GM12878 (cell line): ENCODE data around the gene RAMP1. TPM values are rescaled to one million over a fixed set of nuclear protein-coding genes. Genes with fewer than 3 reads are reported as not detected.

ENCODE experiments used
- ATAC-seq: fragments of 200-7000 bp; cut with Tn5 transposase; 3 replicates; pipeline ENCODE4 v1.9.1; 2020; ENCODE audit warnings: mild to moderate bottlenecking, moderate library complexity
- BruUV-seq: library from RNA; stranded (reverse); fragments of 400-500 nt; replicated peaks from 2 replicates; lab custom pipeline; 2021; lab: Mats Ljungman, UMichigan
- CTCF ChIA-PET: fragments of 300-600 bp; sonication (Branson Sonifier 250); formaldehyde crosslinking; extraction: SDS; loops from one replicate; lab custom pipeline; 2021; ENCODE audit warnings: inconsistent platforms; lab: Yijun Ruan, JAX
- POLR2A ChIA-PET: fragments of 350-600 bp; formaldehyde crosslinking; extraction: SDS; loops from one replicate; lab custom pipeline; 2021; ENCODE audit warnings: inconsistent platforms; lab: Charles Lee
- RAD21 ChIA-PET: fragments of 300-600 bp; sonication (Branson Sonifier 250); formaldehyde crosslinking; loops from one replicate; lab custom pipeline; 2023; ENCODE audit warnings: antibody characterized with exemption; ENCODE audit not compliant: unreplicated experiment; lab: Charles Lee
- SMC1A ChIA-PET: fragments of 300-600 bp; sonication (Branson Sonifier 250); formaldehyde crosslinking; loops from one replicate; lab custom pipeline; 2023; ENCODE audit not compliant: unreplicated experiment, uncharacterized antibody; lab: Charles Lee
- DNase-seq: peaks from one replicate; pipeline ENCODE4 v3.0.0-alpha.2; 2011; ENCODE audit warnings: low read depth, low spot score
- FAIRE-seq: peaks from 3 replicates; lab custom pipeline; 2011; peaks lifted over from hg19 to GRCh38; lab: Jason Lieb, UNC
- H2AFZ ChIP-seq: 2 replicates; pipeline ENCODE4 v1.6.0; 2011; ENCODE audit warnings: low read depth, low read length, control low read depth; ENCODE audit not compliant: control insufficient read depth
- H3K27ac ChIP-seq: 2 replicates; pipeline ENCODE4 v1.5.1; 2011; ENCODE audit warnings: control low read depth; ENCODE audit not compliant: control insufficient read depth, insufficient read depth
- H3K27me3 ChIP-seq, 2 experiments: replicated peaks in 1 of 2; 2 replicates each; pipeline versions ENCODE4 v1.6.0 to v1.6.1; 2011; ENCODE audit warnings: low read length in 1 of 2; ENCODE audit not compliant: control insufficient read depth in 2 of 2, insufficient read depth in 2 of 2
- H3K36me3 ChIP-seq, 2 experiments: 2 replicates each; pipeline ENCODE4 v1.5.1; 2011; ENCODE audit warnings: low read length in 1 of 2; ENCODE audit not compliant: control insufficient read depth in 2 of 2, insufficient read depth in 2 of 2
- H3K4me1 ChIP-seq: 2 replicates; pipeline ENCODE4 v1.6.1; 2011; ENCODE audit warnings: mild to moderate bottlenecking, low read length, moderate library complexity, mixed read lengths; ENCODE audit not compliant: control insufficient read depth, insufficient read depth
- H3K4me2 ChIP-seq: 2 replicates; pipeline ENCODE4 v1.6.0; 2011; ENCODE audit warnings: control low read depth; ENCODE audit not compliant: control insufficient read depth, insufficient read depth
- H3K4me3 ChIP-seq: fragments of 200-600 bp; sonication (generic); 2 replicates; pipeline ENCODE4 v1.5.1; 2016
- H3K79me2 ChIP-seq: 2 replicates; pipeline ENCODE4 v1.6.0; 2011; ENCODE audit warnings: low read length; ENCODE audit not compliant: control insufficient read depth, insufficient read depth
- H3K9ac ChIP-seq: 2 replicates; pipeline ENCODE4 v1.8.0; 2011; ENCODE audit warnings: low read length, control low read depth, mixed read lengths; ENCODE audit not compliant: control insufficient read depth, insufficient read depth
- H3K9me3 ChIP-seq: replicated peaks from 3 replicates; pipeline ENCODE4 v1.5.1; 2011; ENCODE audit warnings: mild to moderate bottlenecking, low read length; ENCODE audit not compliant: control insufficient read depth, insufficient read depth
- H4K20me1 ChIP-seq: 2 replicates; pipeline ENCODE4 v1.6.0; 2011; ENCODE audit not compliant: control insufficient read depth, insufficient read depth
- CBX5 ChIP-seq: sonication (generic); IDR thresholded peaks from 2 replicates; pipeline ENCODE4 v1.6.1; 2016; ENCODE audit warnings: low read depth, moderate library complexity, mild to moderate bottlenecking, inconsistent platforms
- CEBPB ChIP-seq, 2 experiments: fragments of 150-350 bp in 1 of 2; IDR thresholded peaks; 2 replicates each; pipeline ENCODE4 v1.6.1; 2012 to 2014; ENCODE audit warnings: low read depth in 2 of 2, low read length in 2 of 2, borderline replicate concordance in 1 of 2, inconsistent platforms in 1 of 2
- FOXM1 ChIP-seq: IDR thresholded peaks from 2 replicates; pipeline ENCODE4 v1.6.1; 2012; ENCODE audit warnings: low read depth, mild to moderate bottlenecking, inconsistent platforms, low read length, moderate library complexity
- IKZF1 ChIP-seq: fragments of 450-650 bp; conservative IDR thresholded peaks from 2 replicates; pipeline ENCODE4 v1.6.1; 2017; ENCODE audit warnings: antibody characterized with exemption, mild to moderate bottlenecking
- LARP7 ChIP-seq: fragments of 450-650 bp; IDR thresholded peaks from 2 replicates; pipeline ENCODE4 v1.6.1; 2017; ENCODE audit warnings: mild to moderate bottlenecking
- MYC ChIP-seq: IDR thresholded peaks from 2 replicates; pipeline ENCODE4 v1.6.1; 2011; ENCODE audit warnings: mild to moderate bottlenecking, low read length, moderate library complexity, inconsistent platforms; ENCODE audit not compliant: insufficient read depth, insufficient replicate concordance, insufficient read length, severe bottlenecking
- PML ChIP-seq: IDR thresholded peaks from 2 replicates; pipeline ENCODE4 v1.6.1; 2012; ENCODE audit warnings: low read length, inconsistent platforms
- SIN3A ChIP-seq: IDR thresholded peaks from 2 replicates; pipeline ENCODE4 v1.6.1; 2012; ENCODE audit warnings: low read depth, low read length, improper control_type of control experiment
- ZNF274 ChIP-seq: IDR thresholded peaks from one replicate; pipeline ENCODE4 v1.8.0; 2011; ENCODE audit not compliant: insufficient read length, insufficient read depth
- ZNF384 ChIP-seq: IDR thresholded peaks from 2 replicates; pipeline ENCODE4 v1.6.1; 2012; ENCODE audit warnings: low read depth, mild to moderate bottlenecking, low read length, improper control_type of control experiment, borderline replicate concordance
- ZNF622 ChIP-seq: fragments of 450-650 bp; IDR thresholded peaks from 2 replicates; pipeline ENCODE4 v1.6.1; 2017; ENCODE audit warnings: mild to moderate bottlenecking, inconsistent platforms
- WGBS: methylation state at CpG from one replicate; pipeline ENCODE4 v1.1.6; 2016; ENCODE audit warnings: low lambda C conversion rate; ENCODE audit not compliant: insufficient replicate concordance, insufficient coverage; ENCODE audit errors: missing lambda C conversion rate; 5-methylcytosine and 5-hydroxymethylcytosine counted together
- in situ Hi-C: fragments of 300-500 bp; cut with MboI; formaldehyde crosslinking; loops from 9 replicates; pipeline ENCODE4 v1.14.3; 2018; ENCODE audit warnings: mixed read lengths
- intact Hi-C: fragments of 100-400 bp; cut with micrococcal nuclease; formaldehyde crosslinking; loops from one replicate; pipeline ENCODE4 v1.14.2; 2022; ENCODE audit not compliant: unreplicated experiment
- polyA plus RNA-seq, 11 experiments: library from polyadenylated mRNA; depleted of rRNA in 4 of 11; unstranded in 6 of 11; stranded (reverse) in 5 of 11; fragments of >200 nt; fragmentation: Nextera tagmentation in 4 of 11; fragmentation: Illumina TruSeq in 1 of 11; extraction: Ambion mirVana in 4 of 11; extraction: Trizol in 1 of 11; gene quantifications; 1 replicate in 1 of 11; 2 replicates in 10 of 11; pipeline versions ENCODE4 v1.2.1 to v1.2.3, GENCODE V29; 2011 to 2016; ENCODE audit warnings: inconsistent platforms in 2 of 11, missing spikeins in 2 of 11, low read depth in 1 of 11
- total RNA-seq, 4 experiments: library from RNA; depleted of rRNA in 3 of 4; stranded (reverse); fragments of >200 nt in 3 of 4; fragmentation: Illumina TruSeq in 1 of 4; extraction: Trizol in 1 of 4; gene quantifications; 2 replicates each; pipeline versions ENCODE4 v1.2.1 to v1.2.3, GENCODE V29; 2013 to 2021
- TF ChIP-seq, protein P1 (sequence below): fragments of 450-650 bp; IDR thresholded peaks from 2 replicates; pipeline ENCODE4 v1.6.1; 2017; ENCODE audit warnings: mild to moderate bottlenecking, low read depth, inconsistent platforms; ENCODE audit not compliant: poor library complexity, severe bottlenecking
- TF ChIP-seq, protein P2 (sequence below): fragments of 450-650 bp; IDR thresholded peaks from 2 replicates; pipeline ENCODE4 v1.6.1; 2017; ENCODE audit warnings: antibody characterized with exemption, mild to moderate bottlenecking, moderate library complexity

RAMP1 gene
- total and polyA plus RNA-seq, 10 of the 15 experiments (the other 5 are each of a cell fraction or from before 2014, with no cell fraction given), result 0.11 to 0.19 (median 0.12) TPM; not detected in 7

DNA sequence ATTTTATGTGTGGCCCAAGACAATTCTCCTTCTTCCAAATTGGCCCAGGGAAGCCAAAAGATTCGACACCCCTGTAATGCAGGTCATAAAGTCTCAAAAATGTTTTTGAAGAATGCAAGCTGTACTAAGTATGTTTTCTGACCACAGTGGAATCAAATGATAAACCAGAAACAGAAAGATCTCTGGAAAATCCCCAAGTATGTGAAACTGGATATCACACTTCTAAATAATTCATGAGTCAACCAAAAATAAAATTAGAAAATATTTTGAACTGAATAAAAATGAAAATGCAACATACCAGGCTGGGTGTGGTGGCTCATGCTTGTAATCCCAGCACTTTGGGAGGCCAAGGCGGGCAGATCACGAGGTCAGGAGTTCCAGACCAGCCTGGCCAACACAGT, 73.3 kb downstream of the RAMP1 start:
- H3K27ac ChIP-seq, result no peak overlapping the region
- H3K36me3 ChIP-seq, result no peaks in the 10 kb centered on the region
- H3K27me3 ChIP-seq, result no peaks in the 10 kb centered on the region
- SMC1A ChIA-PET, result interaction anchor here (0.6 to 1.0 kb wide), 2 partner anchors 39 to 136 kb away, joined by 3 read pairs; no protein-coding TSS in a partner anchor
- in situ Hi-C loops, result no loop called here
- POLR2A ChIA-PET, result no interaction called here
- H2AFZ ChIP-seq, result no peak overlapping the region
- TF ChIP-seq ZNF622, result no peak
- TF ChIP-seq IKZF1, result no peak
- TF ChIP-seq, protein P1, sequence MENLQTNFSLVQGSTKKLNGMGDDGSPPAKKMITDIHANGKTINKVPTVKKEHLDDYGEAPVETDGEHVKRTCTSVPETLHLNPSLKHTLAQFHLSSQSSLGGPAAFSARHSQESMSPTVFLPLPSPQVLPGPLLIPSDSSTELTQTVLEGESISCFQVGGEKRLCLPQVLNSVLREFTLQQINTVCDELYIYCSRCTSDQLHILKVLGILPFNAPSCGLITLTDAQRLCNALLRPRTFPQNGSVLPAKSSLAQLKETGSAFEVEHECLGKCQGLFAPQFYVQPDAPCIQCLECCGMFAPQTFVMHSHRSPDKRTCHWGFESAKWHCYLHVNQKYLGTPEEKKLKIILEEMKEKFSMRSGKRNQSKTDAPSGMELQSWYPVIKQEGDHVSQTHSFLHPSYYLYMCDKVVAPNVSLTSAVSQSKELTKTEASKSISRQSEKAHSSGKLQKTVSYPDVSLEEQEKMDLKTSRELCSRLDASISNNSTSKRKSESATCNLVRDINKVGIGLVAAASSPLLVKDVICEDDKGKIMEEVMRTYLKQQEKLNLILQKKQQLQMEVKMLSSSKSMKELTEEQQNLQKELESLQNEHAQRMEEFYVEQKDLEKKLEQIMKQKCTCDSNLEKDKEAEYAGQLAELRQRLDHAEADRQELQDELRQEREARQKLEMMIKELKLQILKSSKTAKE, result no peak
- no peak overlapping the region for H3K9ac ChIP-seq
- 9% methylated on average over 3 of the region's 3 CpGs for WGBS
- no peak for DNase-seq
- no peak overlapping the region for H3K4me2 ChIP-seq
- no peaks in the 10 kb centered on the region for H3K79me2 ChIP-seq
- H4K20me1 ChIP-seq, result no peaks in the 10 kb centered on the region
- peak; percentile 69 for ATAC-seq
- no peaks in the 10 kb centered on the region; the same call in 2 of the 3 replicates for H3K9me3 ChIP-seq
- intact Hi-C loops, result no loop called here
- CTCF ChIA-PET, result interaction anchor here (0.6 to 1.4 kb wide), 3 partner anchors 9 to 205 kb away, joined by 3 to 5 read pairs (median 4); no protein-coding TSS in a partner anchor
- no peak overlapping the region for H3K4me3 ChIP-seq
- RAD21 ChIA-PET, result interaction anchor here (0.9 to 1.6 kb wide), 2 partner anchors 28 to 31 kb away, joined by 3 to 4 read pairs; no protein-coding TSS in a partner anchor
- peaks cover 4% of the 10 kb centered on the region; the same call in 1 of the 2 replicates for H3K4me1 ChIP-seq
- no peak for FAIRE-seq
- BruUV-seq, result no TSS peak

DNA sequence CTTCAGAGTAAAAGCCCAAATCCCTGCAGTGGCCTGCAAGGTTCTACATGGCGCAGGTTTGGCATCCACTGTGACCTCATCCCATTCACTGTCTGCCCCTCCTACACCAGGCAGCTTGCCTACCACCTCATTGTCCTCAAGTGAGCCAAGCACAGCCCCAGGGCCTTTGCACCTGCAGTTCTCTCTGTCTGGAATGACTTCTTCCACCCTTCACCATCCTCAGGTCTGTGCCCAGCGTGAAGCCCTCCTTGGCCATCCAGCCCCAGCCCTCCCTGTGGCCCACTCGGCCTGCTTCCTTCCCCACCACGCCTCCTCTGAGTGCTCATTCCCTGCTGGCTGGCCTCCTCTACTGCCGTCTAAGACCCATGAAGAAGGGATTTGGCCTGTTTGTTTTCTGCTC, 74.8 kb downstream of the RAMP1 start:
- no peaks in the 10 kb centered on the region for H3K9me3 ChIP-seq
- 16% methylated on average over 5 of the region's 5 CpGs for WGBS
- no peak overlapping the region for H3K9ac ChIP-seq
- FAIRE-seq (no peak), ATAC-seq (no peak), DNase-seq (no peak)
- H3K79me2 ChIP-seq, result no peaks in the 10 kb centered on the region
- H3K4me3 ChIP-seq, result no peak overlapping the region
- no TSS peak for BruUV-seq
- in situ Hi-C loops, result no loop called here
- peaks cover 4% of the 10 kb centered on the region; the same call in 1 of the 2 replicates for H3K4me1 ChIP-seq
- H4K20me1 ChIP-seq, result no peaks in the 10 kb centered on the region
- ChIA-PET POLR2A (no interaction called here), CTCF (no interaction called here), RAD21 (no interaction called here), SMC1A (no interaction called here)
- no peaks in the 10 kb centered on the region for H3K27me3 ChIP-seq
- H3K4me2 ChIP-seq, result no peak overlapping the region
- no peak overlapping the region for H2AFZ ChIP-seq
- no peak overlapping the region for H3K27ac ChIP-seq
- intact Hi-C loops, result no loop called here
- H3K36me3 ChIP-seq, result no peaks in the 10 kb centered on the region
- TF ChIP-seq ZNF274 (no peak), LARP7 (no peak), FOXM1 (no peak), SIN3A (no peak), CEBPB (IDR thresholded peaks at IDR 0.05; ENCODE audit: borderline replicate concordance in 1 of 2, low read depth in 2 of 2, low read length in 2 of 2) (no peak), ZNF384 (no peak), PML (no peak), MYC (no peak), CBX5 (no peak), ZNF622 (no peak)
- TF ChIP-seq, protein P2, sequence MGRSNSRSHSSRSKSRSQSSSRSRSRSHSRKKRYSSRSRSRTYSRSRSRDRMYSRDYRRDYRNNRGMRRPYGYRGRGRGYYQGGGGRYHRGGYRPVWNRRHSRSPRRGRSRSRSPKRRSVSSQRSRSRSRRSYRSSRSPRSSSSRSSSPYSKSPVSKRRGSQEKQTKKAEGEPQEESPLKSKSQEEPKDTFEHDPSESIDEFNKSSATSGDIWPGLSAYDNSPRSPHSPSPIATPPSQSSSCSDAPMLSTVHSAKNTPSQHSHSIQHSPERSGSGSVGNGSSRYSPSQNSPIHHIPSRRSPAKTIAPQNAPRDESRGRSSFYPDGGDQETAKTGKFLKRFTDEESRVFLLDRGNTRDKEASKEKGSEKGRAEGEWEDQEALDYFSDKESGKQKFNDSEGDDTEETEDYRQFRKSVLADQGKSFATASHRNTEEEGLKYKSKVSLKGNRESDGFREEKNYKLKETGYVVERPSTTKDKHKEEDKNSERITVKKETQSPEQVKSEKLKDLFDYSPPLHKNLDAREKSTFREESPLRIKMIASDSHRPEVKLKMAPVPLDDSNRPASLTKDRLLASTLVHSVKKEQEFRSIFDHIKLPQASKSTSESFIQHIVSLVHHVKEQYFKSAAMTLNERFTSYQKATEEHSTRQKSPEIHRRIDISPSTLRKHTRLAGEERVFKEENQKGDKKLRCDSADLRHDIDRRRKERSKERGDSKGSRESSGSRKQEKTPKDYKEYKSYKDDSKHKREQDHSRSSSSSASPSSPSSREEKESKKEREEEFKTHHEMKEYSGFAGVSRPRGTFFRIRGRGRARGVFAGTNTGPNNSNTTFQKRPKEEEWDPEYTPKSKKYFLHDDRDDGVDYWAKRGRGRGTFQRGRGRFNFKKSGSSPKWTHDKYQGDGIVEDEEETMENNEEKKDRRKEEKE, result no peak
